Ovary (tissue), 3 donors: ENCODE measurements around the gene KCNQ4.

Experiments used
- CTCF ChIP-seq, 3 donors: fragments of 450-650 bp in 2 of 3; fragments of 200-600 bp in 1 of 3; IDR thresholded peaks; one replicate each; pipeline versions ENCODE4 v1.5.1 to v1.8.0; 2016 to 2022; ENCODE audit warnings: antibody characterized with exemption in 3 of 3, mild to moderate bottlenecking in 1 of 3
- EP300 ChIP-seq: sonication (generic); formaldehyde crosslinking; IDR thresholded peaks from one replicate; pipeline ENCODE4 v1.6.1; 2017; ENCODE audit warnings: antibody characterized with exemption
- donor health status: DM: no; HTN: no; CAD: no.

GRCh38 chr1:40825435-40825788 is 41.8 kb downstream of the KCNQ4 start:
- TF ChIP-seq CTCF (IDR thresholded peaks at IDR 0.05) (no peak), EP300 (no peak)
